Fibroblast of skin of left biceps (primary cell): ENCODE measurements around the gene HYAL2.
A peak's percentile ranks its signal among the peaks of the same experiment; 100 is the strongest.

Experiments
- DNase-seq, 2 experiments: peaks; one replicate each; pipeline ENCODE4 v3.0.0-alpha.2; 2013; ENCODE audit warnings: low read depth in 2 of 2

Gene HYAL2, protein sequence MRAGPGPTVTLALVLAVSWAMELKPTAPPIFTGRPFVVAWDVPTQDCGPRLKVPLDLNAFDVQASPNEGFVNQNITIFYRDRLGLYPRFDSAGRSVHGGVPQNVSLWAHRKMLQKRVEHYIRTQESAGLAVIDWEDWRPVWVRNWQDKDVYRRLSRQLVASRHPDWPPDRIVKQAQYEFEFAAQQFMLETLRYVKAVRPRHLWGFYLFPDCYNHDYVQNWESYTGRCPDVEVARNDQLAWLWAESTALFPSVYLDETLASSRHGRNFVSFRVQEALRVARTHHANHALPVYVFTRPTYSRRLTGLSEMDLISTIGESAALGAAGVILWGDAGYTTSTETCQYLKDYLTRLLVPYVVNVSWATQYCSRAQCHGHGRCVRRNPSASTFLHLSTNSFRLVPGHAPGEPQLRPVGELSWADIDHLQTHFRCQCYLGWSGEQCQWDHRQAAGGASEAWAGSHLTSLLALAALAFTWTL

DNA sequence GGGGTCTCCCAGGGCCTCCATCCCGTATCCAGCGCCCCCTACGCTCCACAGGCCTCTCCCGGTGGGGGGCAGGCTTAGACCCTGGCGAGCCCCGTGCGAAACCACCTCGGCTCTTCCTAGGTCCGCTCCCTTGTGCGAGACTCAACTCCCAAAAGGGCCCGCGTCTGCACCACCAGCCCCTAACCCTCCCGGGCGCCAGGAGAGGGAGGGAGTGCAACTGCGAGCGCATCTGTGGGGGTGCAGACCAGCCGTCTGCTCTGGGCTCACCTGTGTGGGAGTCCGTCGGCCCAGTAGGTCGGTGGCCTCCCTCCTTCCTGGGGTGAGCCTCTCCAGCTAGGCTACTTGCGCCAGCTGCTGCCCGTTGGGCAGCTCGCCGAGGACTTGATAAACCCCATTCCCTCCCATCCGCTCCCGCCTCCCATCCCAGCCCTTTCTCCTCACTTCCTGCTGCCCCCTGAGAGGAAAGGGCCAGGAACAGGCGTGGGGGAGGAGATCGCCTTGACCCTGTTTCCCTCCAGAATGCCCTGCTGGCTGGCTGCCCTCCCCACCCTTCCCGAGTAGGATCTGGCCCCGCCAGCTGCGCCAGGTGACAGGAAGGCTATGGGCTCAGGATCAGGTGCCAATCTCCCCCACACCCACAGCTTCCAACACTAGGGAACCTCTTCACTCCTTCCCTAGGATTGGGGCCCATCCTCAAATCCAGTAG, at the start of gene HYAL2:
TSS of gene HYAL2 (minus strand) at position 360 of the 706 bp plus-strand sequence. CDS start 2,256 bp downstream, outside the sequence.
- DNase-seq = no peak

DNA sequence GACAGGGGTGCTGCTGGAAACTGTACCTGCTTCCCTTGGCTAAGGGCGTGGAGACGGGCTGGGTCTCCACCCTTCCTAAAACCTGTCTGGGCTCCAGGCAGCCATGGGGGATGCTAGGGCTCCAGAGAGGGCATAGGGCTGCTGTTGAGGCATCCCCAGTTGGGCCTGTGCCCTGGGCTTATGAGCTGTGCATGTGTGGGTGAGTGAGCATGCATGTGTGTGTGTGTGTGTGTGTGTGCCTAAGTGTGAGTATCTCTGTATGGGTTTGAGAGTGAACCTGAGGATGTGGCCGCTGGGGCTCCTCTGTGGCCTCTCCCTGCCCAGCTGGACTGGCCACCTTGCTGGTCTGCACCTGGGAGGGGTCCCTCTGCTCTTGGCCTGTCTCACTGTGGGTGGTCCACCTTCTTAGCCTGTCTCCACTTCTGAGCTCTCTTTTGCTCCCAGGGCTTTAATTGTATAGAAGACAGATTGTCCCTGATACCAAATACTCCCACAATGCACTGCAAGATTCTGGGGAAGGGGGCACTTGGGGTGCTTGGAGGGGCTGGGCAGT, 48.7 kb upstream of the HYAL2 start:
- DNase-seq = no peak

DNA sequence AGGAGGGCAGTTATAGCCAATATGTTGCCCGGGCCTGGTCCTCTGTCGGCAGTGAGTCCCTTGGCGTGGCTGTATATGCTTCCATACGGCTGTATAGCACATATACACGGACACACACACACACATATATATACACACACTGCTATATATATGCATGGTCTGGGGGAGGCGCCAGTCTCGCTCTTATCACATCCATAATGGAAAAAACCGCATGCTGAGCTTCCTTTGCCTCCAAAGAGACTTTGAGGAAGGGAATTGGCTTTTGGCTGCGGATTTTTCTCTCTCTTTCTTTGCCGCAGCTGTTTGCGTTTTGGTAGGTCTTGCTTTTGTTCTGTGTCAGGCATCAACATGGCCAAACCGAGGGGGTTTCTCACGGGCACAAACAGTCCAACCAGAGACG, 48.0 kb upstream of the HYAL2 start:
- DNase-seq = peak in 1 of 2 experiments; percentile 23

DNA sequence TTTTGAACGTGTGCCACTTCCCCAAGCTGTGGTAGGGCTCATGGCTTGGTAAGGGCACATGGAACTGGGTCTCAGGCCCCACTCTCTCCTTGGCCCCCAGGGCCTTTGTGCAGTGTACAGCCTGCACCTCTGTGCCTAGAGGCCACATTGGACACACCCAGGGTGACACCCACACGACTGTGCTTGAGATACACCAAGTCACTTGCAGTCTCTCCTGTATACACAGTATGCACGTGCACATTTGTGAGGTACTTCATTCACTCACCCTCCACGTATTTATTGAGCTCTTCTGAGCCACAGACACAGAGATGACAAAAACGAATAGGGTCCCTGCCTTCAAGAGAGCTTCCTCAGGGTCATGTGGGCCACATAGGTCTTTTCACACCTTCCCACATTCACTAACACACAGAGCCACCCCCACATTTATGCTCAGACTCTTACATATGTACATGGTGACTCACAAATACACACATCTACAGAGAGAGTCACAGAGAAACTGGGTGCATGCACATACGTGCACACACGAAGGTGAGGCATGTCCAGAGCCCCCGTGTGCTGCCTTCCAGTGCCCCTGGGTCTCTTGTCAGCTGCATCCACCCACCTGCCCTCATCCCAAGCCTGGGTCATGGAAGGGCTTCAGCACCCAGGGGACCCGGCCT, 46.6 kb upstream of the HYAL2 start:
- DNase-seq = no peak

DNA sequence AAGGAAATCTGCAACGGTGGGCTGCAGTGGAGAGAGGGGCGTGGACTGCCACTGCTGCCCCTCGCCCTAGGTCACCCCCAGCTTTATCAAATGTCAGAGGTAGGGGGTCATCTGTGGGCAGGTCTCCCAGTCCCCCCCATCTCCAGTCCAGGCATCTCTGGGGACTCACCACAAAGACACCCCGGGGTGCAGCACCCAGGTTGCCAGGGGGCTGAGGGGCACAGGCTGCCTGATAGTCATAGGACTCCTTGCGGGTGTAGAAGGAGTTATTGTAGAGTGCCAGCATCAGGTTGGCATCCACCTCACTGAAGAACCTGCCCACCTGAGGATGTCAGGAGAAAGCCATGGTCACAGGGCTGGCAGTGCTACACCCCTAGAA, 43.3 kb upstream of the HYAL2 start:
- DNase-seq = no peak

DNA sequence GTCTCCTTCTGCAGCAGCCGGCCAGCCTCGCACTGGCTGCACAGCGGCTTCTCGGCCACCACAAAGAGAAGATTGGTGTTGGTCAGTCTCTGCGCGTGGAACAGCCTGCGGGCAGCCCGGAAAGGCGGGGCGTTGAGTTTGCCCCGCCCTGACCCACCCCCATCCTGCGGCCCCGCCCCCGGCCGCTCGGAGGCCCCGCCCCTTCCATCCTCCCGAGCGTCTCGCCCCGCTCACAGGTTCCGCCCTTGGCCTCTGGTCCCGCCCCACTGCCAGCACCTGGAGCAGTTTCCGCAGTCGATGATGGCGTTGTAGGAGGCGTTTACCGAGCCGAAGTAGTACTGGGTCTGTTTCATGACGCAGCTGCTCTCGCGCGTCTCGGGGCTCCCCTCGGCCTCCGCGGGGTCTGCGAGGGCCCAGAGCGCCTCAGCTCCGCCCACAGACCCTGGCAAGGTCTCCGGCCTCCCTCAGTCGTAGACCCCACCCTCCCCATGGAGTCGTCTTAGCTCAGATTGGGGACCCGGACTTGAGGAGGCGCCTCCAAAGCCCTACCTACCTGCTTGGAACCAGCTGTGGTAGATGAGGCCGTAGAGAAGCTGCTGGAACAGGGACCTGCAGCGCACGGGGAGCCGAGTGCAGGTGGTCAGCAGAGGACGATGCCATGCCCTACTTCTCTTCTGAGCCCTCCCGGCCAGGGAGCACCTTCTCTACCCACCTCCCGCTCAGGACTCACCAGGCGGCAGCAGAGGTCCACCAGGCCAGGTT, 42.7 kb upstream of the HYAL2 start:
- DNase-seq = no peak

DNA sequence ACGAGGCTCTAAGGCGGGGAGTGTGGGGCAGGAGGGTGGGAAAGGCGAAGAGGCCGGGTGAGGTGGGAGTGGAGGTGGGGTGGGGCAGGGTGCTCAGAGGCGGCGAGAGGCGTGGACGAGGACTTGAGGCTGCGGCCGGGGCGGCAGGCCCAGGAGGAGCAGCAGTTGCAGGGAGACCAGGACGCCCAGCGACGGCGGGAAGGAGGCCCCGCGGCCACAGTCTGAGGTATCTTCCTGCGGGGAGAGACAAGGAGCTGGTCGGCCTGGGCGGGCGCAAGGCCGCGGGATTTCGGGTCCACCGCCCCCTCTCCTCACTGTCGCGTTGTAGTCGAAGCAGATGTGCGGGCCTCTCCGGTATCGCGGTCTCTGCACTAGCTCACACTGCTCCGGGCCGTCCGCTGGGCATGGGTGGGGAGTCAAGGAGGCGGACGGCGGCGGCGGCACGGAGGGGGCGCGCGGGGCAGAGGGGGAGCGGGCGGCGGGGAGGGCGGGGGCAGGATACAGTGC, 42.1 kb upstream of the HYAL2 start:
- no peak for DNase-seq

DNA sequence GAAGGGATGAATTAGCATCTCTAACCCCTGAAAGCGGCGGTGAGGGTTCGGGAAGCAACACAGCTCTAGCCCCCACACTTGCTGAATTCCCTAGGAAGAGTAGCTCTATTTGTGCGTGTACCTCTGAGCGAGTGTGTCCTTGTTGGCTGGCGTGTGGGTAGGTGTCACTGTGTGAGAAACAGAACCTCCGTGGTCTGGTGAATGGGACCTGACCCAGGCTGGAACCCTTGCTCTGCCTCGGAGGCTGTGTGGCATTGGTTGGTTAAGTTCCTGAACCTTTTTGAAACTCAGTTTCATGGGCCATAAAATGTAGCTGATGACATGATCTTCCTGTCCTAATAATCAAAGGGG, 37.2 kb upstream of the HYAL2 start:
- DNase-seq = no peak

DNA sequence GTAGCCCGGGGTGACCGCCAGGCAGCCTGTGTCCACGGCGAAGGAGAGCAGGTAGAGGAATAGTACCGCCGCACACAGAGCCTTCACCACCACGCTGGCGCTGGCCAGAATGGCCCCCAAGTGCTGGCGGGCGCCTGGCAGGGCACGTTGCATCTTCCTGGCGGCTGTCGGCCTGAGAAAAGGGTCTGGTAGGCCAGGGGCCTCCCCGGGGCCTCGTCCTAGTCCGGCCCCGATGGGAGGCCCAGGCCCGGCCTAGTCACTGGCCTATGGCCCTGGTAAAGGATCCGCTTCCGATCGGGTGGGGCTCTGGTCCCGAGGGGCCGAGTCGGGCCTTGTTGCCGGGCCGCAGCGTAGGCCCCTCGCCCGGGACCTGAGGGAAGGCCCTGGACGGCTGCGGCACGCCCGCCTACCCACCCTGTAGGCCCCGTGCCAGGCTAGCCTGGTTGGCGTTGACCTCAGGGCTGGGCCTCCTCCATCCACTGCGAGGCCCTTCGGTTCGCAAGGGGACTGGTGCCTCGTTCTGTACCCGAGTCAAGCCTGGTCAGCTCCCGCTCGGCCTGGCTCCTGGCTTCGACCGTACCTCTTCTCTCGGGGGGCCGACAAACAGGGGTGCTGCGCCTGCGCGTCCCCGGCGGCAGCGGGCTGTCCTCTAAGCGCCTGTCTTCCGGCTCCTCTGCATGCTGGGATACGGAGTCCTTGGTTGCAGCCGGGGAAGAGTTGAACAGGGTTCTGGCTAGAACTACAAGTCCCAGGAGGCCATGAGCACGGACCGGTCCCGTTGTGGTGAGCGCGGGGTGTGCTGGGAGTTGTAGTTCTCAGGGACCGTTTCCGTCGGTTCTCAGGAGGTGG, 36.6 kb upstream of the HYAL2 start, which contains the start of gene TMEM115:
TSS of gene TMEM115 (minus strand) at position 611 of the 849 bp plus-strand sequence. CDS start at position 153, 458 bp downstream.
- DNase-seq = peak; percentile 95

DNA sequence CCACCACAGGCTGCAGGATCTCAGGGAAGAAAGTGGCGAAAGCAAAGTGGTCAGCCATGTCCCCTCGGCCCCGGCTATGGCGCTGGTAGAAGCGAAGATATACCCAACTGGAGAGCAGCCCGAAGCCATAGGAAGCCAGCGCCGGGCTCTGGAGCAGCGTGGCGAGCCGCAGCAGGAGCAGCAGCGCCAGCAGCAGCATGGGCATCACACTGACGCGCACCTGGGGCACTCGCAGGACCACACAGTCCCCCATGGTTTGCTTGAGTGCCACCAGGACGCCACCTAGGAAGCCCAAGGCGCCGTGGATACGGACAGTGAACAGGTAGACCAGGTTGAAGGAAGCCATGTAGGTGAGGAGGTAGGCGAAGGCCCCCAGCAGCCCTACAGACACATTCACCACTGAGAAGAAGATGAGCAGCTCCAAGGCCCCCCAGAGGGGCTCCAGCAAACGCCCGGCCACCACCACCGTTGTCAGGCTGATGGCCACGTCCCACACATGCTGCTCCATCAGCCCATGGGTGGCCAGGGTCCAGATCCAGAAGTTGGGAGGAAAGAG, 35.9 kb upstream of the HYAL2 start:
- no peak for DNase-seq

DNA sequence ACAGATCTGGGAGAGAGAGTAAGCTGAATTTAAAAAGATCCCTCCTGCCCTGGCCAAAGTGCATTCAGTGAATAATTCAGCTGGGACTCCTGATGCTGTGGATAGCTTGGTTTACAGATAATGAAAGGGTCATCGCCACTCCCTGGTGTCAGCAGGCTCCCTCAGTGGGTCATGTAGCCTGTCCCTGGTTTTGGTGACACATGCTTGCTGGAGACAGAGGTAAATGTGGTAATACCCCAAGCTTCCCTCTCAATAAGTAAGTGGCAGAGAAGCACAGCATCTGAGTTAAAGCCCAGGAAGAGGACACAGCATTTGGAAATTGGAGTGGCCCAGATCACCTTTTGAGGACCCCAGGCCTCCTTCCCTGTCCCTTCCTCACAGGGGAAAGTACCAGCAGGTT, 34.9 kb upstream of the HYAL2 start:
- DNase-seq = no peak

DNA sequence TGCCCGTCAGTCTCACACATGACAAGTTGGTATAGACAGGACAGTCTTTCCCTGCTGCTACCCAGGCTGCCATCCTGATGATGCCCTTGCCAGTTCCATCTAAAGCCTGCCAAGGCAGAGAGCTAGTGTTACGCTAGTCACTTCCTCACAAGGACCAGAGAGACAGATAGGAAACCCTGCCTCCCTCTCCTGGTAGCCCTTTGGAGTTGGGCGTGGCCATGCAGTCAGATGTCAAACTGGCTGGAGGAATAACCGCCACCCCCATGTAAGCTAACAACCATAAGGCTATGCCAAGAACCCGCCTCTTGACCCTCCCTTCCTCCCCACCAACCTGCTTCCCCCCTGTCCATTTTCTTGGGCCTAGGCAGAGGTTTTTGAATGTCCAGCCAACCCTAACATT, 34.0 kb upstream of the HYAL2 start:
- no peak for DNase-seq

DNA sequence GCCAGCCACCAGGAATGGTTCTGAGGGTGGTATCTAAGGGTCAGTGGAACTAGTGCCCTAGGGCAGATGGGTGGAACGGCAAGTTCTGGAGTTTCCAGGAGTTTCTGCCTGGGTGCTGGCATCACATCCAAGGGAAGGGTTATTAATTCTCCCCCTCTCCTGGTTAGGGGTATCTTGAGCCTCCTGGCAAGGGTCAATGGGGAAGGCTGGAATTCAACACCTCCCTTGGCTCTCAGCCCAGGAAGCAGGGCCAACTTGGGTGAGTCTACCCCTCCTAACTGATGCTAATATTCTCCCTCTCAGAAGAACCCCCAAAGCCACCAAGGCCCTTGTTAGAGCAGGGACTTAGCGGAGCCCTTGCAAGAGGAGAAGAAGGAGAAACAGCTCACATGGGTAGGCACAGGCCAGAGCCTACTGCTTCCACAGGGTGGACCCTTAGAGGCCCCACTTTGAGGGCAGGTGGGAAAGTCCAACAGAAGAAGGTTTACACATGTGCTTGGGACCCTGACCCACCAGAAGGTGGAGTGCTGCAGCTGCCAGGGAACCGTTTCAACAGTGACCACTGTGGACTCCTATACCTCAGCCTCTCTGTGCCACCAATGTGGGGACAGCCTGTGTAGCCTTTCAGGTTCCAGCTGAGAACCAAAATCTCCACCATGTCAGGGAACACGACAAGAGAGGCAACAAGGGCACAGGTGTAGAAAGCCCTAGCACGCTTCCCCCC, 33.4 kb upstream of the HYAL2 start:
- DNase-seq = no peak

DNA sequence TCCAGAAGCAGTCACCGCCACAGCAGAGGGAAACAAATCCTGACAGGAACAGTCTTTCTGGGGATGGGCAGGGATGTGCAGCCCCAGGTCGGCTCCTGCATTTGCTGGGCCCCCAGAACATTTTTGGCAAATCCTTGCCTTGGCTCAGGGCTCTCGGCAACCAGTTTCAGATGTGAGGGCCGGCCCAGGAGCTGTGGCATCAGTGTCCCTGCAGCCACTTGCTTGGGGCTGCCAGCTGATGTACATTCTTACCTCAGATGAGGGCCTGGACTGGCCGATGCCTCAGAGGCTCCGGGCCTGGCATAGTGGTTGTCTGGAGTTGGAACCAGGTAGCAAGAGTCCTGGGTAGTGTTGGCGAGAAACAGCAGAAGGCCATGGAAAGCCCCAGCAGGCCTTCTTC, 32.3 kb upstream of the HYAL2 start:
- DNase-seq = no peak

DNA sequence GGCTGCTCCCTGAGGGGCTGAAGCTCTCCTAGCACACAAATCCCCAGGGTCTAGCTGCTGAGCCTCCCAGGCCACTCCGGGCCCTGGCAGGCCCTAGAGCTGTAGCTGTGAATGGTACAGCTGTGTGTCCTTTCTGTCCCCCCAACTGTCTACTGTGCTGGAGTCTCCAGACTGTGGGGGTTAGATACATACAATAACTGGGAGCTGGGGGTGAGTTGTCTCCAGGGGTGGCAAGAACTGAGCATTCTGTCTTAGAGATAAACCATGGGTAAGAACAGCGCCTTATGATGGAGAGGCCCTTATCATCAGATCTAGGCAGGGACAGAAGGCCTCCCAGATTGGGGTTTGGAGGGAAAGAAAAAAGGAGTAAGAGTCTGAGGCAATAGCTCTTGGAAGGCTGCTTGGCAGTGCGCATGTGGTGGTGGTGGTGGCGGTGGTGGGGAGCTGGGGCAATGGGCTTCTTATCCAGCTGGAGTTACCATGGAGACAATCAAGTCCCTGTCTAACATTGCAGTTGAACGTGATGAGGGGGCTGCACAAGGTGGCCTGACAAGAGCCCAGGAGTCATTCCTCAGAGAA, 31.7 kb upstream of the HYAL2 start:
- DNase-seq = no peak

DNA sequence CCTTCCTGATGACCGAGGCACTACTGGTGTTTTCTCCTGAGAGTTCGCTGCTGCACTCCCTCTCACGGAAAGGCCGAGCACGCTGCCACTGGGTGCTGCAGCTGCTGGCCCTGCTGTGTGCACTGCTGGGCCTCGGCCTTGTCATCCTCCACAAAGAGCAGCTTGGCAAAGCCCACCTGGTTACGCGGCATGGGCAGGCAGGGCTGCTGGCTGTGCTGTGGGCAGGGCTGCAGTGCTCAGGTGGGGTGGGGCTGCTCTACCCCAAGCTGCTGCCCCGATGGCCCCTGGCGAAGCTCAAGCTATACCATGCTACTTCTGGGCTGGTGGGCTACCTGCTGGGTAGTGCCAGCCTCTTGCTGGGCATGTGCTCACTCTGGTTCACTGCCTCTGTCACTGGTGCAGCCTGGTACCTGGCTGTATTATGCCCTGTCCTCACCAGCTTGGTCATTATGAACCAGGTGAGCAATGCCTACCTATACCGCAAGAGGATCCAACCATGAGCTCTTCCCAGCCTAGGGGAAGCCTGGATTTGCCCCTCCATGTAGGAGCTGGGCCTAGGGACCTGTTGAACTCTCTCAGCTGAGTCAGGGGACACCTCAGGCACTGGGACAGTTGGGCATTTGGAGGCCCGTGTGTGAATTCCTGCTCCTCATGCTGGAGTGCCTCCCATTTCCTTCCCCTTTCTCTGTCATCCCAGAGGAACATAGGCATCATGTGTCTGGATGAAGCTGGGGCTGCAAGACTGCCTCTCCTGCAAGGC, 30.9 kb upstream of the HYAL2 start:
- no peak for DNase-seq

DNA sequence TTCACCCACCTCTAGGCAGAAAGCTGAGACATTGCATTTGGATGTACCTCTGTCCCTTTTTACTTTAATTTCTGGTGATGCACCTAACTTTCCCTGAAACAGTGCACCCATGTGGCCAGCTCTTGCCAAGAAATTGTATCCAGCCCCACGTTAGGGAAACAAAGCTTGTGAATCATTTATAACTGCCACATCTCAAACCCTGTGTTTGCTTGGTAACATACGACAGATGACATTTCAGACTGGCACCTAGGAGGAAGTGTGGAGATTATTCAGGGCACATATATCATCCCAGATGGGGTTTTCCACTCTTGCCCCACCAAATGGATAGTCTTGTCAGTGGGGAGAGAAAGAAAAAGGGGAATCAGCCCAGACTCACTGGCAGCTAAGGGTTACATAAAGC, 30.2 kb upstream of the HYAL2 start:
- no peak for DNase-seq

DNA sequence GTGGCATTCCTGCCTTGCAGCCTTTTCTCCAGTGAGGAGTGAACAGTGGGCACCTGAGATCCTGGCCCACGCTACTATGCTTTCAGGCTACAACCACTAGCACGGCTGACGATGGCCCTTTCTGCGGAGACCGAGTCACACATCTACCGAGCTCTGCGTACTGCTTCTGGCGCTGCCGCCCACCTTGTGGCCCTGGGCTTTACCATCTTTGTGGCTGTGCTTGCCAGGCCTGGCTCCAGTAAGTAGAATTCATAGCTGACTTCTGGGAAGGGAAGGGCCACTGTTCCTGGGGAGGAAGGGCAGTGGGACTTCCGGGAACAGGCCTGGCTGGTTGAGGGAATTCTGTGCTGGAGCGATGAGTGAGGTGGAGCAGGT, 28.8 kb upstream of the HYAL2 start:
- no peak for DNase-seq
